IPS-18c (cell line): ENCODE measurements around the gene PITX2.

Source experiments
- H3K4me3 ChIP-seq: 2 replicates; pipeline ENCODE4 v1.7.0; 2013; ENCODE audit warnings: low read depth, mild to moderate bottlenecking, low read length, moderate library complexity; ENCODE audit not compliant: insufficient read depth
- H3K9me3 ChIP-seq: one replicate; pipeline ENCODE4 v1.6.1; 2013; ENCODE audit warnings: mild to moderate bottlenecking, low read length, moderate library complexity; ENCODE audit not compliant: control insufficient read depth, insufficient read depth

Gene PITX2

DNA sequence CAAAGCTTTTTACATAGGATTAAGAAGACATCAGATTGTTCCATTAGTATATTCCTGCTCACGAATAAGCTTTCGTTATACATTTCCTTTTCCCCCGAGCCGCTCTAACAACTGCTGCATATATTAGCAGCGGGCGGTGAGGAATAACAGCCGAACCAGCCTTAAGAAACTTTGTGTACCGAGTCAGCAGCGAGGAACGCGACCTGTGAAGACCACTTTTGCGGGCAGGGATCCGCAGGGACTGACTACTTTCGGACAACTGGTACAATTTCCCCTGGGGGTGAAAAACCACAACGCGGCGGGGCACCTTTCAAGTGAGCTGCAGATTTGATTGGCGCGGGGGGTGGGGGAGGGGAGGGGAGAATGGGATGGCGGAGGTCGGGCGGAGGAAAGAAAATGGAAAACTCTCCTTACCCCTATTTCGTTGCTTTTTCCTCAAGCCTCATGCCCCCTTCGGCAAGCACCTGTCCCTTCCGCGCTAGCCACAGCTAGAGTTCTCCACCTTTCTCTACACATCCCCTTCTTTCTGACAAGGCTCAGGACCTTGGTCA lies 5.9 kb upstream of the PITX2 start:
- Histone ChIP-seq H3K4me3 (peak overlapping the region; percentile 32), H3K9me3 (peaks cover 2% of the 10 kb centered on the region)

DNA sequence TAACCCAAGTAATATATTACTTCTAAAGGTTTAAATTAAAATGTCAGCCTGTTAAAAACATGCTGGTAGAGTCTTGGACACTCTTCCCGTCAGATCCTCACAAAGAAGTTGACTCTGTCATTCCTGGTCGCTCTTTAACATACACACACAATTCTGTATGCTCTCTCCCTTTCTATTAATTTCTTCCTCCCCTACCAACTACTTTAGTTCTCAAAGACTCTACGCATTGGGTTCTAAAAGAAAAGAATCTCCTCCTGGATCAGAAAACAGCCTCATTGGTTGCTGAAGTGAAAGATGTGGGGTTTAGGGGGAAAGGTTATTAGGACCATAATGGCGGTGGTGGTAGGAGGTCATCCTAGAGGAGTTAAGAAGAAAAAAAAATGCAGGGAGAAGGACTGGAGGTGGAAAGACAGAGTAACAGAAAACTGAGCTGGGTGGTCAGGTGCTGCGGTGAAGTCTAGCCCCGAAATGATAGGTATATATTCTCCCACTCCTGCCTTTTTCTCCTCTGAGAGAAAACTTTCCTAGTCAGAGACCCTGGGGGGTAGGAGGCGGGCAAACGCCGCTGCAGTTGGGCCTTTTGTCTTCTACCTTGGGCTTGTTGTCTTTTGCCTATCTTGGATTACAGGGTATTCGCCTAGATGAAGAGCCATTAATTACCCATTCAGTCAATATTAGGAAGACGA lies 5.2 kb upstream of the PITX2 start:
- Histone ChIP-seq H3K9me3 (peaks cover 2% of the 10 kb centered on the region), H3K4me3 (peak overlapping the region; percentile 32)

DNA sequence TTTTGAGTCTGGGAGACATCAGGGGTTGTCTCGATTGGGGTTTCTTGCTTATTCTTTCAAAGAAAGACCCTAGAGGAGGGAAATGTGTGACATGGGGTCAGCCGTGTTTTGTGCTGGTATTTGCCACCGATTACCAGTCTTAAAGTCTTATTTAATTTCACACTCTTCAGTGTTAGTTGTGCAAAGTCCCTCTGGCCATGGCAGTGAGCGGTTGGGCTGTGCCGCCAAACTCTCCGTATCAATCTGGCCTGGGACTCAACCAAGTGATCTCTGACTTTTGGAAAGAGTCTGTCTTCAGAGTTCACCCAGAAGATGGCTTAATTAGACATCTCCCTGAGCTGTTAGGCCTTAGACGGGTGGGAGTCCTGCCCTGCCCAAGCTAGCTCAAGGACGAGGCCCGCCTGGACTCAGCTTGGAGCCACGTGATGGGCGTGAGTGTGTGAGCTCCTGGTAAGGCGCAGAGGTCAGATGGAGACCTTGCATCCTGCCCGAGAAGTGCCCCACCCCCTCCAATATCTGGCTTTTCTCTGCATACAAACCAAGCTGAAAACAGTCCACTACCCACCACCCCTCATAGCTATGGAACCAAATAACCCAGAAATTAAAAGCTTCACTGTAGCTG lies 3.8 kb upstream of the PITX2 start:
- no peaks in the 10 kb centered on the region for H3K9me3 ChIP-seq

DNA sequence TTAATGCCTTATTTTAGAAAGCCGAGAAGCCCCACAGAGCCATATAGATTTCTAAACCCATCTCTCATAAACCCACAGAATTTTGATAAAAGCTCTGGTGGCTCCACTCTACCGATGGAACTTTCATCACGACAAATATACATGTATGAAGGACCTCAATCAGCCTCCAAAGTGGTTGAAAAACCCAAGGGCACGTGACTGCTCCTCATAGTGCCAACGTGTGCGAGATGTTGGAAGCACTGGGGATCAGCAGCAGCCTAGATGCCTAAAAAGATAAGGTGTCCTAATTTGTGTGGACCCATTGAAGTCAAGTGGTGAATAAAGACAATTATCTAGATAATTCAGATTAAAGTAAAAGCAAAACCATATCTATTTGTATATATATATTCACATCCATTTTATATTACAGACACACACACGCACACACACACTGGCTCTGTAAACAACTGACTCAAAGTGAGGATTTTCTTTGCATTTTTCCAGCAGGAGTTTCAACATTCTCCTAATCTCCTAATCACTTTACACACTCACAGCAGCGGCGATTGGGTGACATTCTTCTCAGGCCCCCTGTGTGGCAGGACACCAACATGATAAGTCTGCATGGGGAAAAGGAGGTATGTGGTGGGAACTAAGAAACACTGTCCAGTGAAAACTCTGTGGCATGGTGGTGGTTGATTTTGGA lies 2.8 kb upstream of the PITX2 start:
- Histone ChIP-seq H3K9me3 (peaks cover 2% of the 10 kb centered on the region), H3K4me3 (no peak overlapping the region)

More for the DNA sequence above, 3.8 kb upstream of the PITX2 start:
- no peak overlapping the region for H3K4me3 ChIP-seq

DNA sequence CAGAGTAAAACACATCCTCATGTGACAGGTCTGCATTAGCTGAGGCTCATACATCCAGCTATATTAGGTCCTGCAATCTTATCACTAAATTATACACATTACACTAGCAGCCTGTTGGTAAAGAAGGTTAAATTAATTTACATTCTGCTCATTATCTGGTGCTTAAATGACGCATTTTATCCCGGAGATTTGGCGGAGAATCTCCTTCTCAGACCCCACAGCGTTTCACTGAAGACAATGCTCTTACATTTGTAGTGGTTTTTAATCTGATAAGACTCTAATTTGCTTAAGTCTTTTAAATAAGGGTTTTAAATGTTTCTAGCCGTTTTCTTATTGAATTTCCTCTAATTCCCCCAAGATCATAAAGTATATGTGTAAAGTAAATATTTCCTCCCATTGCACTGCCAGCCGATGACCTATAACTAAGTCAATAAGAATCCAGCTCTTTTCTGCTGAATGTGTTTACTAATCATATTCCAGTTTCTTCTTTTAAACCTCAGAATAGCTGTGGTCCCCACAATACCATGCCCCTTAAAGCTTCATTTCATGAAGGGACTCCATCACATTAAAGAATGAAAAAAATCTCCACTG lies 2.1 kb upstream of the PITX2 start:
- no peak overlapping the region for H3K4me3 ChIP-seq
- peaks cover 2% of the 10 kb centered on the region for H3K9me3 ChIP-seq

DNA sequence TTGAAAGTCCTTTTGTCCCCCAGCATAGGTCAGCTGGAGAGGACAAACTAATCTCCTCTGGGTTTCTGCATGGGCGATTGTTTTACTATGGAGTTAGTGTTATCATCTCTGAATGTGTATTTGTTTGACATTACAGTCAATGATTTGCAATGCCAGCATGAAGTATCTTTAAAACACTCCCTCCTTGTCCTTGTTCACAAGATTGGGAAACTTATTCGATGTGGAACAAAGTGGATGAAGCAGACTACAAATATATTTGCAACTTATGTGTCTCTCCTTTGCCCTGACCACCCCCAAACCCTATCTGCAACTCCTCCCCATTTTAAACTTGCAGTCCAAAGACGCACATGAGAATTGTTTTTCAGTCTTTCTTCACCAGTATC lies 1.5 kb upstream of the PITX2 start:
- peaks cover 3% of the 10 kb centered on the region for H3K9me3 ChIP-seq

DNA sequence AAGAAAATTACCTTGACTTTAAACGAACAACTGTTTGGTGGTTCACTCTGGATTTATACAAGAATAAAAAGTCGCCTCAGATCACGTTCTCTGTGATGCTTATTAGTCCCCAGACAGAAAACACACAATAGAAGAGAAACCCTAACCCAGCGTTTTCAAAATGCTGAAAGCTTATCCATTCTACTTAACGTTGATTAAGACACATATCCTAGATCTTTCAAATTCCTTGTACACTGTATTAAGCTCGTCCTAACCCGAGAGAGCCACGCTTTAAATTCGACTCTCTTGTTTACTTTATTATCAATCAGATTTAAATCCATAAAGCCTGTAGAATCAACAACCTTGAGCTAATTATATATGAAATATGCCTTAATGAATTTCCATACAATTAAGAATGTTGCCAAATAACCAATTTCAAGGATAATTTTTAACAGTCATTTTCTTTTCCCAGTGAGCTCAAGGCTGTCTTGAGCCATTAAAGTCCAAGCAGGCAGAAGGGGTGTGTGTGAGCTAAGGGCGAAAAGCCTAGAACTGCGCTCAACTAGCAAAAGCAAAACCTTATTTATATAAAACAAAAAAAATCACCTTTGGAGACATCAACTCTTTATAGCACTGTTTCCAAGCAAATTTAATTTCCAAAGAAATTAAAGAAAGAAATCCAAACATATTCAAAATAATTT lies 981 bp upstream of the PITX2 start:
- peak overlapping the region; percentile 36; the same call in 1 of the 2 replicates for H3K4me3 ChIP-seq
- H3K9me3 ChIP-seq, result peaks cover 7% of the 10 kb centered on the region

More for the DNA sequence above, 1.5 kb upstream of the PITX2 start:
- no peak overlapping the region for H3K4me3 ChIP-seq

DNA sequence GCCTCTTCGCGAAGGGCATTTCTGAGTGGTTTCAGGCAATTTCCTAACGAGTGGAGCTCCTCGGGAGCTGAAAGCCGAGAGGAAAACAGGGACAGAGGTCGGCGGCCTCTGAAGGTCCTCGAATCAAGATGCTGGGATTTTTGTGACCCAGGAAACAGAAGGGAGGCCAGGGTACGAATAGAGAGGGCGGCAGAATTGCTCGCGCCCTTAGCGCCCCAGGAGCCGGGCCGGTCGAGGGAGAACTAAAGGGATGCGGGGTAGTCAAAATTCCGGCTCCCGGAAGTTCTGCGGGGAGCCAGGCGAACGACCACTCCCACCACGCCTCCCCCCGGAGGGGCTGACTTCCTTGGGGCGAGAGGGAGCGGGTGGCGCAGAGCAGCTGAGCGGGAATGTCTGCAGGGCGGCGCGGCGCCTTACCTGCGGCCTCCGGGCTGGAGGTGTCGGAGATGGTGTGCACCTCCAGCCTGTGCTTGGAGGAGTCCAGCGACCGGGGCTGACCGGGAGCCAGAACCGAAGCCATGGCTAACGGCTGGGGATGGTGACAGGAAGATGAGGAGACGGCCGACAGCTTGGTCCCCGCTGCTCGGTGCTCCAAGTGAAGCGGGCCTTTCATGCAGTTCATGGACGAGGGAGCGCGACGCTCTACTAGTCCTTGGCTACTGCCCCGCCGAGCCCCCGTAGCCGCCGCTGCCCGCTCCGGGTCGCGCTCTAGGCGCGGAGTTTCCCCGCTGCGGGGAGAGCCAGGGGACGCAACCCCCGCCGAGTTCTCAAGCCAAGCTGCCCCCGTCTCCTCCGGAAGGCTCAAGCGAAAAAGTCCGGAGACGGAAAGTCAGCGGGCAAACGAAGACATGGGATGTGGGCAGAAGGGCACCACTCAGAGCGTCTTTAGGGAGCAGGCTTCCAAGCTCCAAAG lies 782 bp downstream of the PITX2 start:
- Histone ChIP-seq H3K9me3 (peaks cover 7% of the 10 kb centered on the region), H3K4me3 (peak overlapping the region; percentile 56)

DNA sequence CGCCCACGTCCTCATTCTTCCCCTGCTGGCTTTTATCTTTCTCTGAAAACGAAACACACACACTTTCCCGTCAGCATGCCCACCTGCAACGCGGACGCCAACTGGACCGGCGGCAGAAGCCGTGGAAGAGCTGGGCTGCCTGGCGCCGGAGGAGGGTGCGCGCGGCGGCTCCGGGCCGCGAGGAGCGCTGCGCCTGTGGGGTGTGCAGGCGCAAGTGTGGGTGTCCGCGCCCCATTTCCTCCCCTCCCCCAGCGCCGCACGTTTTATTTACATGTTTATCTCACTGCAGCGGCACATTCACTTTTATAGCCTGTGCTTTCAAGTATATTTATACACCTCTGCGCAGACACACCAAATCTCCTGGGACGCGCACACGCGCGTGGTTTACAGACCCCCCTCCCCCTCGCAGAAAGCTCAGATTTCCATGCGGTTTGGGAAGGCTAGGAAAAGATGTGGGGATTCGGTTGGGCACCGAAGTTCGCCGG lies 1.5 kb downstream of the PITX2 start:
- Histone ChIP-seq H3K4me3 (peak overlapping the region; percentile 56), H3K9me3 (peaks cover 7% of the 10 kb centered on the region)

DNA sequence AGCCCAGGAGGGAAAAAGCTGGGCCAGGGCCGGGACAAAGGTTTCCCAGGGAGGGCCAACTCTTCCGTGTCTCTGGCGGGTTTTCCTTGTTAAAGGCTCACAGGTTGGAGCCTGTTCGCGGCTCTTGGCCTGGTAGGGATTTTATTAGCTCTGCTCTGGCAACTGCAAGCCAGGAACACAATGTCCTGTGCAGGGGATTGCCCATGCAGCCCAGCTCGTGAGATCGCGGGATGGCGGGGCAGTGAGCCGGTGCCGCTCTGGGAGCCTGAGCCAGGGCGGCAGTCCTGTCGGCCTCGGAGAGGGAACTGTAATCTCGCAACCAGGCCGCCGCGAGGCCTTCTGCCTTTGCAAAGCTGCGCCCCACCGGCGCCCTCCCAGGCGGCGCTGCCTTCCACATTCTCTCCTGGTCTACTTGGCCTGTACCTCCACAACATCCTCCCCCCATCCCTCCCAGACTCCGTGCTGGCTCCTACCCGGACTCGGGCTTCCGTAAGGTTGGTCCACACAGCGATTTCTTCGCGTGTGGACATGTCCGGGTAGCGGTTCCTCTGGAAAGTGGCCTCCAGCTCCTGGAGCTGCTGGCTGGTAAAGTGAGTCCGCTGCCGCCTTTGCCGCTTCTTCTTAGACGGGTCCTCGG lies 2.1 kb downstream of the PITX2 start:
- Histone ChIP-seq H3K4me3 (peak overlapping the region; percentile 56), H3K9me3 (peaks cover 7% of the 10 kb centered on the region)

DNA sequence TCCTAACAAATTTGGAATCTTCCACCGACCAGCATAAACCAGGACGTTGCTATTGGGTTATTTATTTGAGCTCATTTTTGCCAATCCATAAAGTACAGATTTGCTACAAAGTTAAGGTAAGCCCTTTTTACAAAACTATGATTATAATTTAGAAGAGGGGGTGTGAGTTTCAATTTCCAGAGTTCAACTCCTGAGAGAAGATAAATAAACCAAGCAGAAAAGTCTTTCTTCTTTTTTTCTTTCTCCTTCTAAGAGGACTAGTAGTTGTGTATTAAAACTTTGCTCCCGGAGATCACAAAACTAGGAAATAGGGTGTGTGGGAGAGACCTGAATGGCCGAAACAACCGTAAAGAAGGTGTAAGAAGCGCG lies 2.6 kb downstream of the PITX2 start:
- Histone ChIP-seq H3K9me3 (peaks cover 7% of the 10 kb centered on the region), H3K4me3 (peak overlapping the region; percentile 56)

DNA sequence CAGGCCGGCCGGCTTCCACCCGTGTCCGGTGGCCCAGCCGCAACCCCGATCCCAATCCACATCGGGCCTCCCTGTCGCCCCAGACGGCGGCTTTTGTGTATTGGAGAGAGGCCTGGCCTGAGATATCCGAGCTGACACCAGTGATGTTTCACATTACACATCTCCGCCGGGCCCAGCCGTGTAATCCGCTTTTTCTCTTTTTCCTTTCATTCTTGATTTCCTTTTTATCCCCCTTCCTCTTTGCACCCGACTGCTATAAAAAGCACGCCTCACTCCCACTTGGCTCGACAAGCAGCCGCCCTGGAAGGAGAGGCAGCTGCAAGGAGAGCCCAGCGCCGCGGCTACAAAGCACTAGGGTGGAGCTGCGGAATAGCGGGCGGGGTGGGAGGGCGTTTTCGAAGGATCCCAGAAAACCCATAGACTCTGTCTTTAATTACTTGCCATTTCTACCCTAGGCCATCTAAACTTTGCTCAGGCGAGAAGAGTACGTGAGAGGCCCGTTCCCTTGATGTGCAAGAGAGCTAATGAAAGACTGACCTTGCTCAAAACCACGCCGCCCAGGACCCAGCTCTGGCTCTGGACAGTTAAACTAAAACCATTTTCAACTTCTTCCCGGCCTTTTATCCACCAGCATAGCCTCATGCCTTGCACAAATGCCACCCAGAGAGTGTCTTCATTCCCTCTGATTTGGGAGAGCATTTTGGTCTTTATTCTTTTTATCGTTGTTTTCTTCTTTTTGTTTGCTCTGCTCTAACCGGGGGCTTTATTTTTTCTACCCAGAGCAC lies 3.2 kb downstream of the PITX2 start:
- Histone ChIP-seq H3K4me3 (peak overlapping the region; percentile 31), H3K9me3 (peaks cover 7% of the 10 kb centered on the region)

DNA sequence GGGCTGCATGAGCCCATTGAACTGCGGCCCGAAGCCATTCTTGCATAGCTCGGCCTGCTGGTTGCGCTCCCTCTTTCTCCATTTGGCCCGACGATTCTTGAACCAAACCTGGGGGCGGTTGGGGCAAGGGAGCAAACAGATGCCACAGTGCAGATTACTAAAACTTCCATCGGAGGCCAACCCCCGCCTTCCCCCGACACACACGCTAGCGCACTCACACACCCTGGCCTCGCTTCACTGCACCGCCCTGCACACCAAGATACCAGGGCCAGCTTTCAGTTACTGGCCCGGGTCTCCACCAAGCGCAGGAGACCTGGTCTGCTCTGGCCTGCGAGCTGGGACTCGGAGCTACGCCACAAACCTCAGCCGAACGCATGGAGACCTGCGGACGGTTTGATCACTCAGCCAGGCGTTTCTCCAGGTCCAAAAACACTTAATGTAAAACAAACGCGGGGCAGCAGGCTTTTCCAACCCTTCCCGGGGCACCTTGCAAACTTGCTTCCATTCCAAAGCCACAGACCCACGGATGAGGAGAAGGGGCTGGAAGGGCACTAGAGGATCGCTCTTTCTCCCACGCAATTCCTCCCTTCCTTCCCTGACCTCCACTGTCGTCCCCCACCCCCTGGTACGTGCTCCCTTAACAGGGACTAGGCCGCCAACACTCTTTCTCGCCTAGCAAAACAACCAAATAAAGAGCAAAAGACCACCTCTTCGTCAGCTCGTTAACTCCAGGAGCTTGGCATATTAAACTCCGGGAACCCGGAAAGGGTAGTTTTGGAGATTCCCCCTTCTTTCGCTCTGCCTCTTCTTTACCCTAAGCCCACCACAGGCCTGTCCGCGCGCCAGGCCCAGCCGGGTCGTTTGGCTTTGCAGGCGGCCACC lies 4.1 kb downstream of the PITX2 start:
- peak overlapping the region; percentile 31 for H3K4me3 ChIP-seq

More for the DNA sequence above, 4.1 kb downstream of the PITX2 start:
- H3K9me3 ChIP-seq, result peaks cover 7% of the 10 kb centered on the region
